CD4-positive, alpha-beta T cell treated with Interleukin-15 for 1 hour (primary cell): ENCODE data around the gene RALGPS1.
A peak's percentile ranks its signal among the peaks of the same experiment; 100 is the strongest.
"Not testable (repeated sequence)": the region's sequence is repeated elsewhere in the genome, so short reads cannot be mapped to it uniquely, and the experiment has no call there.

ENCODE experiments used
- DNase-seq: peaks from one replicate; pipeline ENCODE4 v3.0.0-alpha.2; 2020

Gene RALGPS1

GRCh38 chr9:127142931-127143464 is 228.4 kb downstream of the RALGPS1 start:
- no peak for DNase-seq

DNA sequence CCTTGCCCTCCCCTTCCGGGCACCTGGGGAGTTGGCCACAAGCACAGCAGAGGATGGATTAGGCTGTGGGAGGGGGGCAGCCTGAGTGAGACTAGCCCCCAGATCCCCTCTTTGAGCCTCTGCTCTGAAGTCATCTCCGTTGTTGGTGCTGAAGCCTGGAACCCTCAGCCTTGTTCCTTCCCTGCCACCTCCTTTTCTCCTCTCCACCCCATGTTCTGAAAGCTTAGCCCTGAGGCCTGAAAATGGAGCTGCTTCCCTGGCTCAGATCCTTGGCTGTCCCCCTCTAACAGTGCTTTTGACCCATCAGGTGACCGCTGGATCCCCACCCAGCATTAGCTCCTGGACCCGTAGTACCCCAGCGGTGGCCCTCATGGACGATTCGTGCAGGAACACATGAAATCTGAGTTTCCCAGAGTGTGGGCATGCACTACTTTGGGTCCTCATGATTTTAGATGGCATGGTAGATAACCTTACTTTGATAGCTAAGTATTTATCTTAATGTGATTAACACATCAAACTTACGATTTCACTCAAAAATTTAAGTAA is 229.4 kb downstream of the RALGPS1 start:
- no peak for DNase-seq

- no peak for DNase-seq
These were observed 230.3 kb downstream of the RALGPS1 start for GRCh38 chr9:127144670-127145445.

- DNase-seq = not testable (repeated sequence)
These were observed 232.3 kb downstream of the RALGPS1 start for GRCh38 chr9:127146841-127147240.

GRCh38 chr9:127147251-127147650 is 232.7 kb downstream of the RALGPS1 start:
- no peak for DNase-seq

- no peak for DNase-seq
These were observed 233.4 kb downstream of the RALGPS1 start for GRCh38 chr9:127148014-127148413.

- DNase-seq = no peak
These were observed 234.4 kb downstream of the RALGPS1 start for GRCh38 chr9:127149010-127149409.

DNA sequence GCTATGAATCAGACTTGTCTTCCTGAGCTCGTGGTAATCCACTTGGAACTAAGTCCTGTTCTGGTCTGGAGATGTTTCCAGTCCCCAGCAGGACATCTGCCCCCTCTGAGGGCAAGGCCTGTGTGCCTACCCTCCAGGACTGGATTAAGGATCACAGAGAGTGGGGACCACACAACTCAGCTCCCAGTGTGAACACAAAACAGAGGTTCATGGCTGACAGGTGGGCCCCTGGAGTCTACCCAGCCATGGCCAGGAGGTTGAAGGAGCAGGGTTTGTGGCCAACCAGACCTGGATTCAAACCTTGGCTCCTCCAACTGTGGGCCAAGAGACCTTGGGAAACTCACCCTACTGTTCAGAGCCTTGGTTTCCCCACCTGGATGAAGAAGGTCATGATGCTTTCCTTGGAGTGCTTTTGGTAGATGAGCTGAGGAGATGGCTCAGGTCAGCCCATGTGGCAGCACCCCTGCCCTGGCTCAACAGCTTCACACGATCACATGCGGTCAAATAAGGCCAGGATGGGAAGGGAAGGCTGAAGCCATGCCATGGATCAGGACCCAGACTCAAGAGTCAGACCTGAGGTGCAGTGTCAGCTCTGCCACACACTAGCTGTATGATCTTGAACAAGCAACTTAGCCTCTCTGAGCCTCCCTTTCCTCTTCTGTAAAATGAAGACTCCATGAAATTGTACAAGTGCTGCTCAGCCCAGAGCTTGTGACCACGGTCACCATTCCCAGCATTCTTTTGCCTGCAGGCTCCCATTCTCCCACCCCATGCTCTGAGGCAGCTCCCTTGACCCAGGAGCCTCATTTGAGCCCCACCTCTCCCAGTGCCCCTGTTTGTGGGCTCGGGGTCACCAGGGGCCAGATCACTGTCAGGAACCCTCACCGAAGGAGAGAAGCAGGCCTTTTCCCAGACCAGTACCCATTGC is 235.1 kb downstream of the RALGPS1 start:
- no peak for DNase-seq

DNA sequence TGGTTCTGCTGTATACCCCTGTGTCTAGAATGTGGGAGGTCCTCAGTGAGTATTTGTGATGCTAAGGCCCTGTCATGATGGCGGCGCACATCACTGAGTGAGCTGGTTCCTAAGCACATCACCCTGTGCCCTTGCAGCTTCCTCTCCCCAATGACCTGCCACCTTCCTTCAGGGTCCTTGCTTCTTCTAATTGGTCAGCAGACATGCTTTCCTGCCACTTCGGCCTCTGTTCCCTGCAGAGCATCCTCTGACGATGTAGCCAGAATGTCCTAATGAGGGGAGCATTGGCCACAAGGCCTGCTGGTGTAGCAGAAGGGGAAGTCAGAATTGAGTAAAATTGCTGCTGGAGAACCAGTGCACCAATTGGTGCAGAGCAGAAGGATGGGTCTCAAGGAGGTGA is 238.9 kb downstream of the RALGPS1 start:
- peak; percentile 3 for DNase-seq

DNA sequence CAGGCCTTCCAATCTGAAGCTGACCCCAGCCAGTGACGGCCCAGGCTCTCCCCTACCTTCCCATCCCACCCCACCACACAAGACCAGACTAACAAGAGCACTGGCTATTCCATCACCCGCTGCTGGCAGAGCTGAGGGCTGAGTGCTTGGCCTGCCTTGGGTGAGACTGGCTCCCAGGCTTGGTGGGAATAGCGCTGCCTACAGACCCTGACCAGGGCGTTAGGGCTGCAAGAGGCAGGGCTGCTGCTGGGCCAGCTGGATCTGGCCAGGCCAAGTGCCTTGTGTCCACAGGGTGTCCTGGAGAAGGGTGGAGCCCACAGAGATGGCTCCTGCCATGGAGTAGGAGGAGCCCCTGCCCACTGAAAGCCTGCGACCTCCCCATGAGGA is 239.4 kb downstream of the RALGPS1 start:
- DNase-seq = peak; percentile 12

DNA sequence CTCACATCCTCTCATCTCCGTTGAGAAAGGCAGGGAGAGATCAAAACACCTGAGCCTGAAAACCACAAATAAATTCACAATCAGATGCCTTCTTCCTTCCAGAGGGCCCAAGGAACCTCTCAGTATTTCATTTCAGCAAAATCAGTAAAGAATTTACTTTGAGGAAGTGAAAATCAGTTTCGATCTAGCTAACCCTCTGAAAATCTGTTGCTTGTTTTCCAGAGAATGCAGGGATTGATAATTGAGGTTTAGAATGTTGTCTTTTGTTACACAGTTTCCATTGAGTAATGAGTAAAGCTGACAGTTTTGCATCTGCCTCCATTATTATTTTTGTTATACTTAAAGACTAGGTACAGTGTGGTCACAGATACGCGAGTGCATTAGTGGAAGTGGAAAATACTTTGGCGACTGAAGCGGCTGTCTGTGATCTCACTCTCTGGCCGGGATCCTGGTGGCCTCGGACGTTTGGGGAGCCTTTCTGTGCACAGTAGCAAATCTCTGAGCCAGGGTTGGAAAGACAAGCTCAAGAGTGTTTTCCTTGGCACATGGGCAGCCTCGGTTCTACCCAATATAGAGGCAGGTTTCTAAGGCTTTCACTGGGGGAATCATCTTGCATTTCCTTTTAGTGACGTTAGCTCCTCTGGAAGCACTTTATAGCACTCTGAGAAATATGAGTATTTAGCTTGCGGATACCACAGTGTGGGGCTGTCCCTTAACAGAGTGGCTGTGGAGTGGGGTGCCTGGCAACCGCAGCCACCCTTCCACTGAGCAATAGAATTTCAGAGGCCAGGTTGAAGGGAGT is 240.0 kb downstream of the RALGPS1 start:
- DNase-seq = peak; percentile 14

- DNase-seq = peak; percentile 10
These were observed 240.9 kb downstream of the RALGPS1 start for GRCh38 chr9:127155314-127155960.

GRCh38 chr9:127158786-127159324 is 244.3 kb downstream of the RALGPS1 start:
- DNase-seq = no peak

DNA sequence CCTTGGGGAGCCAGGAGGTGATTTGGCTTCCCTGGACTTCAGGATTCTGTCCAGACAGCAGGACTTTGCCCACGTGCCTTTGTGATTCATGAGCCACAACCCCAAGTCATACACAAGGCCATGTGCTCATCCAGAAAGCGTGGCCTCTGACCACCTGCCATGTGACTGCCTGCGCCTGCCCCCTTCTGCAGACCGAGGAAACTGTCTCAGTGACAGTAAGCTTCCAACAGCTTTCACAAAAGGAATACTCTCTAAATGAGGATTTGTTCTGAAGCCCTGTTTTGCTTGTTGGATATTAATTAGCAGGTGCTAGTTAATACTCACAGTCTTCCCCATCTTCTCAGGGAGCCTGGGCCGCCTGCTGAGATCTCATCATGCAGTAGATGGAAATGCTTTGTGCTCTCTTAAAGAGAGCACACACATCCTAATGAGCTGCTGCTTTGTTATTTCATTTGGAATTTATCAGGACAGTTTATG is 244.8 kb downstream of the RALGPS1 start:
- no peak for DNase-seq

DNA sequence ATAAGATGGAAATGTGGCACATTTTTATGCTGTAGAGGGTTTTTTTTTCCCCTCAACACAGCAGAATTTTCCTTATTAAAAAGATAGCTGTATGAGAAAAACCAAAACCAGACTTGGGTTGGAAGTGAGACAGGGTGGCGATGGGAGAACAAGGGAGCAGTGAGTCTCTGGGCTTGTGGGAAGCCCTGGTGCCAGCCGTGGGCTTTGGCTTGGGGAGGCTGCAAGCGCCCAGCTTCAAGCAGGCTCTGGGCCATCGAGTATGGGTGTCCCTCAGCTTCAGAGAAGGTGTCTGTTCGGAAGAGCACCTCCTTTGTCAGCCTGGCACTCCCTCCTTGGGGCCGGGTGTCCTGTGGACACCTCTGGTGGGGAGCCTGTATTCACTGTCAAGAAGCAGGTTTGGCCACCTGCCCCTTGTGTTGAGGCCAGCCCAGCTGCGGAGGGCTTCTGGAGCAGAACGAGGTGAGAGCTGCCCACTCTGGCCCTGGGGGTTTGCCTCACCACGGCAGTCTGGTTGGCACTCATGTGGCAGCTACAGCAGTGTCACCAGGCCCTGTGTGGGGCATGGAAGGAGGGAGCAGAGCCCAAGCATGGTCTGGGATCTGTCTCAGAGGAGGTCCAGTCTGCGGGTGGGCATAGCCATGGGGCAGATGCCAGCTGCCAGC is 245.5 kb downstream of the RALGPS1 start:
- DNase-seq = peak; percentile 11

GRCh38 chr9:127161081-127161624 is 246.6 kb downstream of the RALGPS1 start:
- peak; percentile 8 for DNase-seq

DNA sequence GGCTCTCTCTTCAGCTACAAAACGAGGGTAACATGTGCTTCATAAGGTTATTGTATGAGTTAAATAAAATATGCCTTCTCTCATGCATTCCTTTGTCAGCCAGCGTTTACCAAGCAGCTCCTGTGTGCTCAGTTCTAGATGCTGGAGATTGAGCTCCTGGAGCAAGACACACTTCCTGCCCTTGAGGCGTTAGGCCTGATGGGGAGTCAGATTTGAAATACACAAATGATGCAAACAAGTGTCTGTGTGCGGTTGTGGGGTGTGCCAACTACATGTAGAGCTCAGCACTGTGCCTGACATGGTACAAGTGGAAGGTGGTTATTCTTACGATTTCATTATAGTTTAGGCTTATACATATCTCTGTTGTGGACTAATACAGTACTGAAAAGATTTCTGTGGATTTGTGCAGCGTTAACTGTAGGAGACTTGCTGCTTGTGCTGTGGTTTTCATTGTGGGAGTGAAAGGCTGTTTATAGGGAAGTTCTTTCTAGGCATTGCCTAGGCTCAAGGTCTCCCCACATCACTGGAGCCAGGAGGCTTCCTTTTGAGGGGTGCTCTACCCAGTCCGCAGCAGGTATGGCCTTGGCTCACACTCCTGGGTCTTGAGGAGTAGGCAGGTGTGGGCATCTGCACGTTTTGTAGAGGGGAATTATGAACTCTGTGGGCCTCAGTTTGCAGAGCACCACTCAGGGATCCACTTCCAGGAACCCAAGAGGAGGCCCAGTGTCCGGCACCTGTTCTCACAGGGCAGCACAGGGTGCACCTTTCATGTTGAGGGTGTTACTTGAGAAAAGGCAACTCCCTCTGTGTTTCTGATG is 247.7 kb downstream of the RALGPS1 start:
- DNase-seq = peak; percentile 7

- DNase-seq = no peak
These were observed 248.3 kb downstream of the RALGPS1 start for GRCh38 chr9:127162864-127163365.

DNA sequence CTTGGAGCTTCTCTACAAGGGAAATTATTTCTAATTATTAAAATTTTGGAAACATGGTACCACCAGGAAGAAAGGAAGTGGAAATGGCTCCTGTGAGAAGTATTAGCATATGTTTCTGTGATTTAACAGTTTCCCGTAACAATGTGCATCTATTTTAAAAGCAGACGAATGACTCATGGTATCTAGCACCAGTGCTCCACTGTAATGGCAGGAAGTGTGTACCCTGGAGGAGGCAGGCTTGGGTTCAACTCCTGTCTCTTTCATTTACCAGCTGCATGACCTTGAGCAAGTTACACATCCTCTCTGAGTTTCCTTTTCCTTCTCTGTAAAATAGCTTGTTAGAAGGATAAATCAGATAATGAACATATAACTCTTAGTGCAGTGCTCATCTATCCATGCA is 248.8 kb downstream of the RALGPS1 start:
- DNase-seq = no peak
